Activated CD8-positive, alpha-beta memory T cell treated with anti-CD3 and anti-CD28 coated beads for 4 hours (primary cell): ENCODE measurements around the gene TRAM2.

Source experiments
- DNase-seq, 2 donors: peaks; one replicate each; pipeline ENCODE4 v3.0.0-alpha.2; 2020; ENCODE audit warnings: low read depth in 2 of 2

Gene TRAM2

DNA sequence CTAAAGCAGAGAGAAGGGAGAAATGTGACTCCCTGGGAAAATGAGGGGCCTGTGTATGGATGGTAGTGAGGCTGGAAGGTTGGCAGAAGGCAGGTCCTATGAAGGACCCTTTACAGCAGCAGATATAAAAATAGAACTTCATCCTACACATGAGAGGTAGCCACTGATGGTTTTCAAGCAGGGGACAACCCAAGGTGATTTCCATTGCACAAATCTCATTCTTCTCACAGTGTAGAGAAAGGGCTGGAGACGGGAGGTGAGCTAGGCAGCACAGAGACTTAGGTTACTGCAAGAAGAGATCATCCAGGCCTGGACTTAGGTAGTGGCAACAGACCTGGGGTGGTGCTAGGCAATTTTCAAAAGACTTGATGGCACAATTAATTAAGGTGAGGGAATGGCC, 30.7 kb downstream of the TRAM2 start:
- no peak for DNase-seq

DNA sequence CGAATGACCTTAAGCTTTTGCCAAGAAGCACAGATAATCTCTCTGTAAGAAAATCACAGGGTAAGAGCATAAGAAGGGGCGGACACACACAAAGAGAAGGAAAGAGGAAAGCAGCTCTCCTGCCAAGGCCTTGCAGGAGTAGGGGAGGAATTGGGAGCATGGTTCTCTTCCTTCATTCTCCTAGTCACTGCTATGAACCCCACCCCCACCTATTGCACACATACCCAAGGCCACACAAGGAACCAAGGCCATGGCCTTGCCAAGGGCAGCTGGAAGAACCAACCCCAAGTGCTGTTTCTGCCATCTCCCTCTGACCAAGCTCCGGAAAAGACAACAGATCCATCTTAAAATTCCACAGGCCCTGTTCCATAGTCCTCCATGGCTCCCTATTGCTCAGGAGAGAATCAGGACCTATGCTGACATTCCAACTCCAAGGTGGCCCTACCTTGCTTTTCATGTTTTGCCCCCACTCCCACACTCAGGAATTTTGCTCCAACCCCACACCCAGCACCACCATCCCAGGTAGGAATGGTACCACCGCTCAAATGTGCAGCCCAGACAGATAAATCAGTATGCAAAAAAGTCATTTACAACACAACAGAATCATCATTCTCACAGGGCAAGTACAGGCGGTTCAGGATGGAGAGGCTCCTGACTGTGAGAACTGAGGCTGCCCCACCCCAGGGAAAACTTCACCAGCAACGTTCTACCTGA, 31.3 kb downstream of the TRAM2 start:
- DNase-seq, result no peak

DNA sequence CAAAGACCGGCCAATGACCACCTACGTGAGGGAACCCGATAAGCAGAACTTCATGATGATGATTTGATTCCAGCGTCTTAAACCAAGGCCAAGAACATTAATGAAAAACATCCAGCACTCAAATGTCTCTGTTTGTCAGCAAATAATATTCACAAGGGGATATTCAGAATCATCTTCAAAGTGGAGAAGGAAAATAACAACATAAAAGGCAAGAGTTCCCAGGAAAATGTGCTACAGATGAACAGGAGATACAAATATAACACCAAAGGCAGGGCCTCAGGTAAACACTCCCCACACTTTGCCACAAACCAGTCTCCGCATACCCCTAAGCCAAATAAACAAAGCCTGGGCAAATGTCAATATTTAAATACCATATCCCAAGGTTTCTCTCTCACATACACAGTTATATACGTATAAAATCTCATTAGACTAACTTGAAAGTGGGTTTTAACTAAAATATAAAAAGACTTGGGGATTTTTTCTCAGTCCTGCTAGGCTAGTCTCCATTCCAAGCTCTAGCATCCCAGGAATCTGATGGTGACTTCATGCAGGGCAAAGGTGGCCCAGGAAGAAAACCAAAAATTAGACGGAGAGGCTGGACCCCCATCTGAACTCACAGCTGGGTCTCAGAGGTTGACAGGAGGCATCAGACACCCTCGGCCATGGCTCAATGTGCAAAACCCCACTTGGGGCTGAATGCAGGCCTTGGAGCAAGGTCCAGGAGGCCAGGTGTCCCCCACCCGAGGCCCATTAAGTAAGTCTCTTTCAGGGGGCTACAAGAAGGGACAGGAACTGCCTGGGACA, 32.1 kb downstream of the TRAM2 start:
- no peak for DNase-seq

DNA sequence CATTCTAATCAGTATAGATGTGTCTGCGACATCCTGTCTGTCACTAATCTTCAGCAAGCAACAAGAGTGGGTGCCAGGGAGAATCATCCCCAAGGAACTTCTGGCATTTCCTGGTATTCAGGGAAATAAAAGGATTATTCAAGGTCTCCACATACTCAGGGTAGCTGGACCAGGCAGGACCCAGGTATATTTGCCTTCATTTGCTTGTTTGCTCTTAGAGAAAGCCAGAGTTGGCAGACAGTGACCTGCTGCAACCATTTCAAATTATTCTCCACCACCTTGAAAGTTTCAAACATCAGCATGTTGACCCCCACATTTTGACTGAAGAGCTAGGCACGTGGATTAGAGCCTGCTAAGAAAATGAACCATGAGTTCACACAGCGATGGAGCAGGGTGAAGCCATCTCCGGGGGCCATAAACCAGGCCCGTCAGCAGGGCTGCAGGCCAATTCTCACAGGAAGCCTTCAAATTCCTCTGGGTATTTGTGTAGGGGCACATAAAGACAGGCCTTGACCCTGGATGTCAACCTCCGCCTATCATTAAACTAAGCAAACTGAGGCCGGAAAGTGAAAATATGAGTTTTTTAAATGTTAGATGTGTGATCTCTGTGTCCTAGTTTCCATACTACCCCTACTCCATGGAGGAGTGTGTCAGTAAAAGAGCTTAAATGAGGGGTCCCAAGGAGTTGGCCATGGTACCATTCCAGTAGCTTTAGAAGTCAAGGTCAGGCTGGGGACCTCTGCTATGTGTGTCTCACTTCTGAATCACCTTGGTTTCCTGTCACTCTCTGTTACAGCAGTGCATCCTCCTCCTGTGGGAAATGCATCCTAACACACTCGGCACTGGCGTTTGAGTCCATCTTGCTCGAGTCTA, 32.9 kb downstream of the TRAM2 start:
- no peak for DNase-seq

DNA sequence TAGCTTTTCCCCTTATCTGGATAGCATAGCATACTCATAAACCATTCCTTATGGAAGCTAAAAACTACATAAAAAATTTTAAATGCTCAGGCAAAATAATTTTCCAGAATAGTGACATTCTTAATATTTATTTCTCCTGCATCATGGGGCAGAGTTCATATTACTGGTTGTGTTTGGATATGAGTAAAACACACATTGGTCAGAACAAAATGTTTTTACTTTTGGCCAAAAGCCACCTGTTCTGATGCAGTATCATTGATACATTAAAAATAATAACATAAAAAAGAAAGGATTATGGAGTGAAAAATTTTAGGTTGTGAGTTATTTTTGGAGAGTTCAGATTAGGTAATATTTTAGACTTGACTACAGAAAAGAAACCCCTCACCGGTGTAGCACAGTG, 33.6 kb downstream of the TRAM2 start:
- DNase-seq, result no peak

DNA sequence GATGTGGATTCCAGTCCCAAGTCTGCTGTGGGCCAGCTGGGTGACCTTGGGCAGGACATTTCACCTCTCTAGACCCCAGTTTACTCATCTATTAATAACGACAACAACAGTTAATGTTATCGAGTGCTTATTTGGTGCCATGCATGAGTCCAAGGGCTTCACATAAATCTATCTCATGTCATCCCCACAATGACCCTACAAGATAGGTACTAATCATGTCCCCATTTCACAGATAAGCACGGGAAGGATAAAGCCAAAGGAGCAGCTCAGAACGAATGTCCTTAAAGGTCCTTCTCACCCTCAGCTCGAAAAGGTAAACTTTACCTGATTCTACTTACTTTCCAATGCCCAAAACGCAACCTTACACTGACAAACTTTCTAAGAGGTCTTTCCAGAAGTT, 35.7 kb downstream of the TRAM2 start:
- no peak for DNase-seq

DNA sequence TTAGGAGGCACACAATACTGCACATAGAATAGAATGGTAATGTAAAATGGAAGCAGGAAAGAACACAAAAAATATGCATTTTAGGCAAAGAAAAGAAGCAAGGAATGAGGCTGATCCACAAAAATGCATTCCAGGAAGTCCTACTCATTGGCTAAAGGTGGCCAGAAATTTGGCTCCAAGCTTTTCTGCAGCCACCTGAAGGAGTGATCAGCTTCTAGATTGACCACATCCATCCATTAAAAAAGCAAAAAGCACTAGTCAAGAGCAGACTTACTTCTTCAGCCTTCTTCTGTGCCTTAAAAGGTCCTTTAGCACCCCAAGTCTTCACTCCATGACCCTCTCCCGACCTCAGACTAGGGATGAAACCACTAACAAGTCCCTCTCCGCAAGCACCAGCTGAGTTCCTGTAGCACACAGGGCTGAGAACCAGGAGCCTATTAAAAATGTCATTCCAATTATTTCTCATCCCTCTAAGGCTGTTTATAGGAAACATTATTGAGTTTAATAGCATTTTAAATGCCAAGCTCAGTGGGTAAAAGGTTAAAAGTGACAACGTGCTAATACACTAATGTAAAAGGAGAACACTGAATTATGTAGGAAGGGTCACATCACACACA, 36.5 kb downstream of the TRAM2 start:
- no peak for DNase-seq

DNA sequence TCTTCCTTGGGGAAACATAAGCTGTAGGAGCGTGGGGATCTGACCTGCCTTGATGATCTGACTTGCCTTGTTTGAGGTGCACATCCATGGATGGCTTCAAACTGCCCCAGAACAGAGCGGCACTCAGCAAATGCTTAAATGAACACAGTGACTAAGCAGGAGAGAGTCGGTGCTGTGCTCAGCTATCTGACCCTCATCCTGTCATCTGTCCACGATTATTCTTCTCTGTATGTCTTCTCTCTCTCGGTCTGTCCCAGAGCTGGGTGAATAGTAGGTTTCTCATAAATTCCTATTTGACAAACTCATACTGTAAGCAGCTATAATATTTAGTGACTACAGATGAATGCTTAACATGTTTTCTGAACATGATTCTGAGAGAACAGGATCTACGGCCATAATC, 37.3 kb downstream of the TRAM2 start:
- no peak for DNase-seq

DNA sequence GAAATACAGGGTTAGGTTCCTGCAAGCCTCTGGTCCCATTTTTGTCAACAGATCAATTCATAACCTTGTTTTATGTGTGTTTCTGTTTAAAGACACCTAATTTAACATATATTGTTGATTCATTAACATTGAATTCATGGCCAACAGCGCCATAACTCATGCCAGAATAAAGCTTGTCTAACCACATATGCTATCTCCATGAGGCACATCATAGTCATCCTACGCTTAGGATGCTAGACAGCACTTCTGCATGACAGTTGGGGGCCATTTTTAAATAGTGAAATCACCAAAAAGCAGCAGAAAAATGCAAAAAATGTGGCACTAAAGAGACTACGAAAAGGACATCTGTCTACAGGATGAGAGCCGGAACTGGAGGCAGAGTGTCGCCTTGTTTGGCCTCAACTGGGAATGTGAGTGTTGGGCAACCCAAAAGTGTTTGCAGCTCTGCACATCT, 37.9 kb downstream of the TRAM2 start:
- no peak for DNase-seq

DNA sequence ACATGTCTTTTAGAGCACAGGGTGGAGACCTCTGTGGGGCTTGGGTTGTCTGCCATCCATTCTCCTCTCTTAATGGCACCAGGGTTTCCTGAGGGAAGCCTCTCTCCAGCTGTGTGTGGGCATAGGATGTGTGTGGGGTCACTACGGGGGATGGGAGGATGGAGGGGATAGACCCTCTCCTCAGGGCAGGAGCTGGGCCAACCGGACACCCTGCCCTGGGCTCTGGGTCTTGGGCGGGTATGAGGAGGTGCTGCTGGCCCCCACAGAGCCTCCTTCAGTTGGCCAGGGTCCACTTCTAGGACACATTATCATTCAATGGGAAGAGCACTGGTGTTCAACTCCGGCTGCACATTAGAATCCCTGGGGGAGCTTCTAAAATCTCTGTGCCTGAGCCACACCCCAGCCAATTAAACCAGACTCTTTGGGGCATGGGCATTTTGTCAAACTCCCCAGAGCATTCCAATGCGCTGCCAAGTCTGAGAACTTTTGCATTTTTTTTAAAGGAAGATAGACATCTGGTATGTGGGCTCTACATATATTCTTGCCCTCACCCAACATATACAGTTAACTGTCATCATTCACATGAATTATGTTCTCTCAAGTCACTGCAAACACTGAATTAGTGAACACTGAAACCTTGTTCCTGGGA, 38.5 kb downstream of the TRAM2 start:
- no peak for DNase-seq

DNA sequence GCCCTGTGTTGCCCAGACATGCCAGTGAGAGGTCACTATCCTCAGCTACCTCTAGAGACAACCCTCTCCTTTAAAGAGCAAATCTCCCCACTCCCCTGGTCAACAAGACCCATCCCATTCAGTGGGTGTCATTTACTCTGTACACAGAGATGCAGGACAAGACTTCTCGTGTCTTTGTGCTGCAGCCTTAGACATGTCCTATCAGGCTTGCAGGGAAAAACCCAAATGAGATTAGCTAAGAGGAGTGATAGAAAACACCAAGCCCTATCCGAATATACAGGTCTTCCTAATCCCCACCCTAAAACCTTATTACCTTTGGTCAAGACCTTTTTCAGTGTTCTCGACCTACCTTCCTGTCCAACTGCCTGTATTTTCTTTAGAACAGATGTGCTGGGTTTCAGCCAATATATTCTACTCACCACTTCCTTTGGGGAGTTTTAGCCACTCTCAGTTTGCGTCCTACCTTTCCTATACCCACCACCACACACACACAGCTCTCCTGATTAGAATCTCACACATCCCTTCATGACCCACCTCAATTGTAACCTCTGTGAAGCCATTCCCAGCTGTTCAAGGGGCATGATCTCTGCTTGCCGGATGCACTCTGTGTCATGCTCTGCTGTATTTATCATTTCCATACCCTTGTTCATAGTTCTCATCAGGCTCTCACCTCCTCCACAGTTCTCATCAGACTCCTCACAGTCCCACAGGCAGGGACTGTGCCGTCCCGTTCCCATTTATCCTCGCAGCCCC, 39.7 kb downstream of the TRAM2 start:
- no peak for DNase-seq

DNA sequence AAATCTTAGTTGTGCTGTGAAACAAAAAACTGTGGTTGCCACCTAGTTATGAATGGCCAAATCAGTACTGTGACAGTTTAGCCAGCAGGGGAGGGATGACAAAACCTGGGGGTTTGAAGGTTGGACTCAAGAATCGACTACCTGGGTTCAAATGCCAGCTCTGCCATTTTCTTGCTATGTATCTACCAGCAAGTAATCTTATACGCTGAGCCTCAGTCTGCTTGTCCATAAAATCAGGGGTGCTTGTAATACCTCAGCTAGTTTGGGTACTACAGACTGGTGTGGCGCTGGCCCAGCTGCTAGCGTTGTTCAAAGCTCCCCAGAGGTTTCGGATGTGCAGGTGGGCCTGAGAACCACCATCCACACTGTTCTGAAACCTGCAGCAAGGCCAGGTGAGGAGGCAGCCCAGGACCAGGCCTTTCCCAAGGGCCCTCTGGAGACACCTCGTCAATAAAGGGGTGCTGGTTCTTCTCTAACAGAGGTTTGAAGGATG, 40.4 kb downstream of the TRAM2 start:
- DNase-seq, result no peak

DNA sequence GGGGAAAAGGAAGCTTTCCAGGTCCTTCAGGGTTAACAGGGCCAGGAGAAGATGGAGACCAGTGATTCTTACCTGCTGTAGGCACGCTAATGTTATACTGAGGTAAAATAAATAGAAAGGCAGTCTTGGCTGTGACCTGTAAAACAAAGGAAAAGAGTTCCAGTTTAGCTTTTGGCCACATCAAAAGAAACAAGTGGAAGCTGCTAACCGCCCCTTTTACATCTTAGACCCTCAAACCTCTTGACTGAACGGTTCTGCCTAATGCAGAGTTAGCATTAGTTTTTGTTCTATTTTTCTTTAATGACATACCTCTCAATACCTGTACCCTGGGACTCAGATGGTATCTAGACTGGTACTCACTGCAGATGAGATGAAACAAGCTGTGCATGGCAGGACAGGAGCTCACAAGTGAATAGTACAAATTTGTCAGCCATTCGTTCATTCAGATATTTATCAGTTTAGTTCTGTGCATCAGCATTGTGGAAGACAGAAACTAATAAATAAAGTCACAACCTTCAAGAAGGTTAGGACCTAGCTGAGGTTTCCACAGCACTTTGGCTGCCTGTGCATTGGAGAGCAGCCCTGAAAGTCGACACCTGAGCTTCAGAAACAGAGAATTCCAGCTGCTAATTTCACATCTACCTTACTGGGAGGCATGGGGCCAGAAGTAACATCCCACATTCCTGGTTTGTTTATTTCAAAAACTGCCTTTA, 41.0 kb downstream of the TRAM2 start:
- no peak for DNase-seq

DNA sequence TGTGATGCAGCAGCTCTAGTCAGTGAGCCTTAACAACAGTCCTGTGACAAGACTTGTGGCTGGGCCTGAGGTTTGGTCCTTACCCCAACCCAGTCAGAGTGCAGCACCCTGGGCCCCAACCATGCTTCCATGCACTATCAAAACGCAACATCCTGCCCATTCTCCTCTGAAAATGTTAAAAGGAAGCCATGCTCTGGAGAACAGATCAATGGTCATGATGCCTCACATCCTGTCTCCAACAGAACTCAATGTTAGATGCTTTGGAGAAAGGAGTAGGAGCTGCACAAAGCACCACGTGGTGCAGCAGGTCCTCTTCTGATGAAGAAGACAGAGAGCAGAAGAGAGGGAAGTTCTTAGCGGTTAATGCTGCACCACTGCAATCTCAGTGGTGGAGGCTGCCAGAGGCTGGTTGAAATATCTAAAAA, 41.9 kb downstream of the TRAM2 start:
- DNase-seq, result no peak

DNA sequence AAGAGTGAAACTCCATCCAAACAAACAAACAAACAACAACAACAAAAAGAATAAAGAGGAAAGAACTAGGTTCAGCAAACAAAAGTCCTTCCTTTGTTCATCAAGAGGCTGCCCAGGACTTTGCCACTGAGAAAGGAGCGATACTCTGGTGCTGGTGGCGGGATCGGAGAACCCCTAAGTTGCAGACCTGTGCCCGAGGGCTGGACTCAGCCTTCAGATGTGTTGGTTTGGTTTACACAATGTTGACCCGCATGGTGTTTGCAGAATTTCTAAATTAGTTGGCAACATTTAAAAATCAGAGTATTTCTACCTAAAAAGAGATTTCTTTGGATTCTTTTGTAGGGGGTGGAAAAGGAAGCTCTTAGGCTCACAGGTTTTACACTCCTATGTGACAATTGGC, 42.5 kb downstream of the TRAM2 start:
- DNase-seq, result no peak

DNA sequence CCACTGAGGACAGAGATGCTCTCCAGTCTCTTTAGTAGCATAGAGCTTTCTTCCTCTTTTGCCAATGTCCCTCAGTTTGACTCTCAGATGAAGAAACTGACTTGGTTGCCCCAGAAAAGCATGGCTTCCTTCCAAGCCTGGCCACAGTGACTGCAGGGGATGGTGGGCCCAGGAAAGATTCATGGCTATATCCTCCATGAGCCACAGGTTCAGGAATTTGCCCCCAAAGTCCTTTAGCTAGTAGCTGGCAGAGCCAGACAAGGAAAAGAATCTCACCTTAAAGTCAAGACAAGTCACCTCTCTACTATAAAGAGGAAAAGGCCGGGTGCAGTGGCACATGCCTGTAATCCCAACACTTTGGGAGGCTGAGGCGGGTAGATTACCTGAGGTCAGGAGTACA, 43.4 kb downstream of the TRAM2 start:
- DNase-seq, result no peak

DNA sequence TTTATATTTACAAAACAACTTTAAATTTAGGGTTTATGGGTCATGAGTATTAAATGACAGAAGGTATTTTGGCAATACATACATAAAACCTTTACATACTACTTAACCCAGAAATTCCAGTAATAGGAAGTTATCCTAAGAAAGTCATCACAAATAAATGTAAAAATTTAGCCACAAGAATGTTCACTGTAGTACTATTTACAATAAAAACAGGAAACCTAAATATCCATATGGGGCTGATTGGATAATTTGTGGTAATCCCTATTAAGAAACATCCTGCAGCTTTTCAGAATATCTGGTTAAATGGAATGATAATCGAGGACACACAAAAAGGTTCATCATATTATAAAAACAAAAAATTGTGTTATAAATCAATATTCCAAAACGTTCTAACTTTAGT, 44.4 kb downstream of the TRAM2 start:
- no peak for DNase-seq

DNA sequence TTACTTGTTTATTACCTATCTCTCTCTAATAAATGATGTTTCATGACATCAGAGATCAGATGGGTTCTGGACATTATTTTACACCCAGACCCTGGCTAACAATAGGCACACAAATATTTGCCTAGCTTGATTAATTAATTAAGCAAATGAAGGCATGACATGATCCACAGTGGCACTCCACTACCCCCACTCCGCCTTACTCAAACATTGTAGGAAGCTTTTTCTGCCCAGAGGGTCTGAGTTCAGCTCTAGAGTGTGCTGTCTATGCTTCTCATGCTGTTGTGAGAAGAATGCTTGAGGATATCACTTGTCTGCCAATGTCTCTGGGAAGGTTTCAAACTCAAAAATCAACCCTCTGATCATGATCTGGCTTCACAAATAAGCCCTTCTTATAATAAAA, 45.0 kb downstream of the TRAM2 start:
- no peak for DNase-seq

DNA sequence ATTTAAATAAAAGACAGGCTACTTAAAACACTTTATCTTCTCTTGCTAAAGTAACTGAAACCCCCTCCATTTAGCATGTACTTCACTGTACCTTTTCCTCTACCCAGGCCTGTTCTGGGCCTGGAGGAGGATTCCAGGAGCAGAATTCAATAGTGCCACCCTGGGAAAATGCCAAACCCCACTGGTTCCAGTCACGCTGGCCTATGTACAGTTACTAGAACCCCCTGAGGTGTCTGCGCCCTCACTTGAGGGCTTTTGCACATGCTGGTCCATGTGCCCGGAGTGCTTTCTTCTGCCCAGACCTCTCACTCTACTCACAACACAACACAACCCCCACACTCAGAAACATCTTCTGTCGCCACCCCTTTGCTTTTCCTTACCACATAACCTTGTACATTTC, 45.5 kb downstream of the TRAM2 start:
- no peak for DNase-seq

DNA sequence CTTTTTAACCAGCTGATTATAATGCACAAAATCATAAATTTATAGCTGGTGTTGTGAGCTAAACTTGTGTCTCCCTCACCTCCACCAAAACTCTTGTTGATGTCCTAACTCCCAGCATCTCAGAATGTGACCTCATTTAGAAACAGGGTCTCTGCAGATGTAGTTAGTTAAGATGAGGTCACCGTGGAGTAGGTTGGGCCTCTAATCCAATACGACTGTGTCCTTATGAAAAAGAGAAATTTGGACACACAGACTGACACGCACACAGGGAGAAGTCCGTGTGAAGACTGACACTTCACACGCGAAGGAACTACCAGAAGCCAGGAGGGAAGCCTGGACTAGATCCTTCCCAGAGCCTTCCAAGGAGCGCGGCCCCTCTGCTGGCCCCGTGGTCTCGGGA, 46.5 kb downstream of the TRAM2 start:
- DNase-seq, result no peak
